T-helper 22 cell (primary cell): ENCODE data around the gene PCDHGA1.
A peak's percentile ranks its signal among the peaks of the same experiment; 100 is the strongest.
"Not testable (repeated sequence)": the region's sequence is repeated elsewhere in the genome, so short reads cannot be mapped to it uniquely, and the experiment has no call there.

ENCODE experiments used
- DNase-seq: peaks from one replicate; pipeline ENCODE4 v3.0.0-alpha.2; 2020; ENCODE audit warnings: low read depth

Gene PCDHGA1

GRCh38 chr5:141330299-141331080 lies at the start of gene PCDHGA1:
PCDHGA1 (plus strand) TSS chr5:141330514.
- DNase-seq: no peak

- no peak for DNase-seq
Measured at GRCh38 chr5:141298376-141298775, 31.9 kb upstream of the PCDHGA1 start.

GRCh38 chr5:141303756-141304155 lies 26.6 kb upstream of the PCDHGA1 start, which contains the start of gene SLC25A2:
SLC25A2 (minus strand) TSS chr5:141304049; CDS start chr5:141303865, 184 bp downstream.
- no peak for DNase-seq

GRCh38 chr5:141306630-141307029 lies 23.7 kb upstream of the PCDHGA1 start:
- no peak for DNase-seq

GRCh38 chr5:141313711-141314110 lies 16.6 kb upstream of the PCDHGA1 start:
- DNase-seq: no peak

GRCh38 chr5:141316963-141317362 lies 13.4 kb upstream of the PCDHGA1 start:
- DNase-seq: not testable (repeated sequence)

GRCh38 chr5:141319202-141319601 lies 11.1 kb upstream of the PCDHGA1 start:
- DNase-seq: no peak

GRCh38 chr5:141319699-141320098 lies 10.6 kb upstream of the PCDHGA1 start:
- DNase-seq: no peak

GRCh38 chr5:141320225-141321169 lies 9.8 kb upstream of the PCDHGA1 start, which contains the start of gene TAF7:
TAF7 (minus strand) TSS chr5:141320784; CDS start chr5:141320044, 740 bp downstream.
- DNase-seq: peak; percentile 81

GRCh38 chr5:141322261-141322660 lies 8.1 kb upstream of the PCDHGA1 start:
- no peak for DNase-seq

- peak; percentile 42 for DNase-seq
Measured at GRCh38 chr5:141326088-141326854, 4.0 kb upstream of the PCDHGA1 start.

- no peak for DNase-seq
Measured at GRCh38 chr5:141328231-141328630, 2.1 kb upstream of the PCDHGA1 start.

- DNase-seq: not testable (repeated sequence)
Measured at GRCh38 chr5:141332571-141332970, 2.3 kb downstream of the PCDHGA1 start.

- DNase-seq: no peak
Measured at GRCh38 chr5:141338538-141339306, 8.4 kb downstream of the PCDHGA1 start, which contains the start of gene PCDHGA2. PCDHGA2 (plus strand) TSS chr5:141338760.

GRCh38 chr5:141340781-141341354 lies 10.6 kb downstream of the PCDHGA1 start:
- DNase-seq: not testable (repeated sequence)

GRCh38 chr5:141342773-141343172 lies 12.5 kb downstream of the PCDHGA1 start:
- no peak for DNase-seq

- DNase-seq: no peak
Measured at GRCh38 chr5:141343242-141343952, 13.1 kb downstream of the PCDHGA1 start, which contains the start of gene PCDHGA3. PCDHGA3 (plus strand) TSS chr5:141343829; CDS start chr5:141344034, 205 bp downstream.

GRCh38 chr5:141343953-141344463 lies 13.7 kb downstream of the PCDHGA1 start:
- no peak for DNase-seq

GRCh38 chr5:141345327-141345726 lies 15.0 kb downstream of the PCDHGA1 start:
- DNase-seq: no peak

GRCh38 chr5:141346017-141346416 lies 15.7 kb downstream of the PCDHGA1 start:
- DNase-seq: not testable (repeated sequence)
